DND-41 (cell line): ENCODE results near the gene PLCXD3.

Experiments used
- ATAC-seq: fragments of 200-7000 bp; cut with Tn5 transposase; 3 replicates; pipeline ENCODE4 v1.9.1; 2021; ENCODE audit warnings: low read depth; ENCODE audit not compliant: insufficient read depth
- DNase-seq: peaks from one replicate; pipeline ENCODE4 v3.0.0-alpha.2; 2020
- H2AFZ ChIP-seq: 2 replicates; pipeline ENCODE4 v1.6.0; 2012; ENCODE audit warnings: low read depth, low read length
- H3K27ac ChIP-seq: 2 replicates; pipeline ENCODE4 v1.5.1; 2012; ENCODE audit warnings: low read length, inconsistent platforms
- H3K27me3 ChIP-seq: fragments of 200-600 bp; sonication (generic); 2 replicates; pipeline ENCODE4 v1.6.0; 2012; ENCODE audit warnings: low read length, mild to moderate bottlenecking, inconsistent platforms; ENCODE audit not compliant: insufficient read depth, poor library complexity
- H3K36me3 ChIP-seq: 2 replicates; pipeline ENCODE4 v1.5.1; 2012; ENCODE audit warnings: low read length, inconsistent platforms; ENCODE audit not compliant: insufficient read depth
- H3K4me1 ChIP-seq: 2 replicates; pipeline ENCODE4 v1.5.1; 2012; ENCODE audit warnings: mild to moderate bottlenecking, low read length; ENCODE audit not compliant: insufficient read depth
- H3K4me2 ChIP-seq: 2 replicates; pipeline ENCODE4 v1.6.0; 2012; ENCODE audit warnings: mild to moderate bottlenecking, moderate library complexity, low read length, inconsistent platforms; ENCODE audit not compliant: insufficient read depth
- H3K4me3 ChIP-seq, 2 experiments: fragments of 200-600 bp in 1 of 2; shearing (Covaris generic) in 1 of 2; 2 replicates each; pipeline ENCODE4 v1.5.1; 2012 to 2016; ENCODE audit warnings: inconsistent platforms in 2 of 2, low read length in 2 of 2, mild to moderate bottlenecking in 2 of 2, low read depth in 1 of 2, moderate library complexity in 1 of 2
- H3K79me2 ChIP-seq: 2 replicates; pipeline ENCODE4 v1.6.0; 2012; ENCODE audit warnings: low read length, inconsistent platforms; ENCODE audit not compliant: insufficient read depth
- H3K9ac ChIP-seq: 2 replicates; pipeline ENCODE4 v1.6.0; 2012; ENCODE audit warnings: low read depth, mild to moderate bottlenecking, inconsistent platforms, low read length, moderate library complexity
- H3K9me3 ChIP-seq: 2 replicates; pipeline ENCODE4 v1.5.1; 2012; ENCODE audit warnings: low read length, moderate library complexity, mild to moderate bottlenecking, inconsistent platforms; ENCODE audit not compliant: insufficient read depth, severe bottlenecking
- H4K20me1 ChIP-seq: 2 replicates; pipeline ENCODE4 v1.6.0; 2012; ENCODE audit warnings: low read length; ENCODE audit not compliant: insufficient read depth
- CTCF ChIP-seq: IDR thresholded peaks from 2 replicates; pipeline ENCODE4 v1.5.1; 2012; ENCODE audit warnings: borderline replicate concordance, low read length, moderate library complexity, mild to moderate bottlenecking; ENCODE audit not compliant: poor library complexity, severe bottlenecking; ENCODE audit errors: extremely low read depth
- EZH2 ChIP-seq: IDR thresholded peaks from 3 replicates; pipeline ENCODE4 v1.6.1; 2012; ENCODE audit warnings: borderline replicate concordance, low read depth, mild to moderate bottlenecking, moderate library complexity, low read length, inconsistent platforms; ENCODE audit not compliant: severe bottlenecking

PLCXD3 gene

GRCh38 chr5:41345295-41345694 is 165.1 kb downstream of the PLCXD3 start:
- H3K27me3 ChIP-seq = no peaks in the 10 kb centered on the region

GRCh38 chr5:41339339-41339738 is 171.1 kb downstream of the PLCXD3 start:
- Histone ChIP-seq H3K4me1 (no peaks in the 10 kb centered on the region), H3K36me3 (no peaks in the 10 kb centered on the region), H3K27me3 (no peaks in the 10 kb centered on the region), H3K4me2 (no peak overlapping the region), H4K20me1 (no peaks in the 10 kb centered on the region), H3K79me2 (no peaks in the 10 kb centered on the region), H3K4me3 (no peak overlapping the region), H2AFZ (no peak overlapping the region), H3K9me3 (no peaks in the 10 kb centered on the region), H3K9ac (no peak overlapping the region), H3K27ac (no peak overlapping the region)
- no peak for TF ChIP-seq EZH2
- DNase-seq = no peak
- ATAC-seq = no peak

More at GRCh38 chr5:41345295-41345694, 165.1 kb downstream of the PLCXD3 start:
- Histone ChIP-seq H4K20me1 (no peaks in the 10 kb centered on the region), H3K79me2 (no peaks in the 10 kb centered on the region), H3K9me3 (no peaks in the 10 kb centered on the region), H3K4me2 (no peak overlapping the region), H3K4me3 (no peak overlapping the region), H3K27ac (no peak overlapping the region), H3K9ac (no peak overlapping the region), H3K36me3 (no peaks in the 10 kb centered on the region), H3K4me1 (no peaks in the 10 kb centered on the region), H2AFZ (no peak overlapping the region)
- ATAC-seq (no peak), DNase-seq (no peak)
- TF ChIP-seq CTCF = no peak
- TF ChIP-seq EZH2 = no peak

GRCh38 chr5:41338136-41338675 is 172.2 kb downstream of the PLCXD3 start:
- no peak overlapping the region for H3K4me2 ChIP-seq
- no peak for TF ChIP-seq CTCF
- TF ChIP-seq EZH2 = no peak
- no peaks in the 10 kb centered on the region for H3K27me3 ChIP-seq
- H3K9me3 ChIP-seq = no peaks in the 10 kb centered on the region
- H3K79me2 ChIP-seq = no peaks in the 10 kb centered on the region
- no peak overlapping the region for H3K4me3 ChIP-seq
- H3K36me3 ChIP-seq = no peaks in the 10 kb centered on the region
- no peak for ATAC-seq
- no peak overlapping the region for H2AFZ ChIP-seq
- H3K27ac ChIP-seq = no peak overlapping the region
- no peak for DNase-seq
- H3K9ac ChIP-seq = no peak overlapping the region
- H4K20me1 ChIP-seq = no peaks in the 10 kb centered on the region
- no peaks in the 10 kb centered on the region for H3K4me1 ChIP-seq

GRCh38 chr5:41337724-41338123 is 172.7 kb downstream of the PLCXD3 start:
- no peak for DNase-seq
- Histone ChIP-seq H3K4me1 (no peaks in the 10 kb centered on the region), H3K9me3 (no peaks in the 10 kb centered on the region), H3K79me2 (no peaks in the 10 kb centered on the region), H3K9ac (no peak overlapping the region), H3K4me3 (no peak overlapping the region), H3K27me3 (no peaks in the 10 kb centered on the region), H3K4me2 (no peak overlapping the region), H3K36me3 (no peaks in the 10 kb centered on the region), H3K27ac (no peak overlapping the region), H2AFZ (no peak overlapping the region), H4K20me1 (no peaks in the 10 kb centered on the region)
- no peak for ATAC-seq
- TF ChIP-seq CTCF (no peak), EZH2 (no peak)
